ES-I3 (cell line): ENCODE data around the gene TTR.

Source experiments
- H3K36me3 ChIP-seq: 2 replicates; pipeline ENCODE4 v1.6.1; 2013; ENCODE audit warnings: mild to moderate bottlenecking, low read length, control low read depth, moderate library complexity; ENCODE audit not compliant: insufficient read depth
- H3K4me1 ChIP-seq: 2 replicates; pipeline ENCODE4 v1.6.1; 2013; ENCODE audit warnings: mild to moderate bottlenecking, control low read depth, low read length; ENCODE audit not compliant: insufficient read depth
- H3K9ac ChIP-seq: 2 replicates; pipeline ENCODE4 v1.6.1; 2013; ENCODE audit warnings: low read depth, mild to moderate bottlenecking, low read length, moderate library complexity
- H3K9me3 ChIP-seq: 2 replicates; pipeline ENCODE4 v1.6.1; 2013; ENCODE audit warnings: mild to moderate bottlenecking, low read length, moderate library complexity; ENCODE audit not compliant: control insufficient read depth, insufficient read depth

TTR gene

GRCh38 chr18:31616586-31616985, 24.9 kb downstream of the TTR start:
- H3K9ac ChIP-seq: no peak overlapping the region
- H3K9me3 ChIP-seq: no peaks in the 10 kb centered on the region
- peaks cover 4% of the 10 kb centered on the region; the same call in 1 of the 2 replicates for H3K36me3 ChIP-seq
- peaks cover 7% of the 10 kb centered on the region for H3K4me1 ChIP-seq

- Histone ChIP-seq H3K36me3 (peaks cover 4% of the 10 kb centered on the region; the same call in 1 of the 2 replicates), H3K9me3 (no peaks in the 10 kb centered on the region), H3K9ac (no peak overlapping the region), H3K4me1 (peaks cover 7% of the 10 kb centered on the region; the same call in 1 of the 2 replicates)
Measured at GRCh38 chr18:31617031-31617717, 25.5 kb downstream of the TTR start.

- no peak overlapping the region for H3K9ac ChIP-seq
- H3K36me3 ChIP-seq: peaks cover 4% of the 10 kb centered on the region; the same call in 1 of the 2 replicates
- H3K4me1 ChIP-seq: peaks cover 7% of the 10 kb centered on the region; the same call in 1 of the 2 replicates
- H3K9me3 ChIP-seq: no peaks in the 10 kb centered on the region
Measured at GRCh38 chr18:31618801-31619200, 27.1 kb downstream of the TTR start.

GRCh38 chr18:31619291-31619690, 27.6 kb downstream of the TTR start:
- Histone ChIP-seq H3K4me1 (peaks cover 5% of the 10 kb centered on the region; the same call in 1 of the 2 replicates), H3K9me3 (no peaks in the 10 kb centered on the region), H3K9ac (no peak overlapping the region), H3K36me3 (peaks cover 4% of the 10 kb centered on the region; the same call in 1 of the 2 replicates)

GRCh38 chr18:31624892-31625640, 33.4 kb downstream of the TTR start:
- H3K4me1 ChIP-seq: no peaks in the 10 kb centered on the region
- H3K36me3 ChIP-seq: peaks cover 22% of the 10 kb centered on the region
- no peak overlapping the region for H3K9ac ChIP-seq
- H3K9me3 ChIP-seq: peaks cover 3% of the 10 kb centered on the region

- Histone ChIP-seq H3K9me3 (peaks cover 3% of the 10 kb centered on the region), H3K4me1 (no peaks in the 10 kb centered on the region), H3K36me3 (peaks cover 26% of the 10 kb centered on the region), H3K9ac (no peak overlapping the region)
Measured at GRCh38 chr18:31626409-31626808, 34.7 kb downstream of the TTR start.

- no peak overlapping the region for H3K9ac ChIP-seq
Measured at GRCh38 chr18:31630549-31630948, 38.9 kb downstream of the TTR start.

GRCh38 chr18:31631526-31631925, 39.8 kb downstream of the TTR start:
- Histone ChIP-seq H3K9ac (no peak overlapping the region), H3K9me3 (peaks cover 3% of the 10 kb centered on the region), H3K4me1 (no peaks in the 10 kb centered on the region), H3K36me3 (peaks cover 20% of the 10 kb centered on the region)

More at GRCh38 chr18:31630549-31630948, 38.9 kb downstream of the TTR start:
- Histone ChIP-seq H3K4me1 (no peaks in the 10 kb centered on the region), H3K9me3 (peaks cover 3% of the 10 kb centered on the region), H3K36me3 (peaks cover 23% of the 10 kb centered on the region)

- H3K9ac ChIP-seq: no peak overlapping the region
- H3K9me3 ChIP-seq: no peaks in the 10 kb centered on the region; the same call in 1 of the 2 replicates
- H3K4me1 ChIP-seq: no peaks in the 10 kb centered on the region
- H3K36me3 ChIP-seq: peaks cover 20% of the 10 kb centered on the region
Measured at GRCh38 chr18:31632356-31632755, 40.7 kb downstream of the TTR start.

GRCh38 chr18:31633392-31634330, 42.0 kb downstream of the TTR start:
- peaks cover 10% of the 10 kb centered on the region; the same call in 1 of the 2 replicates for H3K36me3 ChIP-seq
- no peaks in the 10 kb centered on the region for H3K9me3 ChIP-seq
- H3K9ac ChIP-seq: no peak overlapping the region
- H3K4me1 ChIP-seq: no peaks in the 10 kb centered on the region

- Histone ChIP-seq H3K9ac (no peak overlapping the region), H3K36me3 (peaks cover 8% of the 10 kb centered on the region; the same call in 1 of the 2 replicates), H3K9me3 (no peaks in the 10 kb centered on the region), H3K4me1 (no peaks in the 10 kb centered on the region)
Measured at GRCh38 chr18:31634331-31634713, 42.6 kb downstream of the TTR start.

GRCh38 chr18:31636387-31636786, 44.7 kb downstream of the TTR start:
- Histone ChIP-seq H3K36me3 (no peaks in the 10 kb centered on the region), H3K9me3 (no peaks in the 10 kb centered on the region), H3K4me1 (no peaks in the 10 kb centered on the region), H3K9ac (no peak overlapping the region)

GRCh38 chr18:31637445-31637844, 45.8 kb downstream of the TTR start:
- Histone ChIP-seq H3K36me3 (peaks cover 4% of the 10 kb centered on the region; the same call in 1 of the 2 replicates), H3K9ac (no peak overlapping the region), H3K4me1 (no peaks in the 10 kb centered on the region), H3K9me3 (no peaks in the 10 kb centered on the region)

- H3K9me3 ChIP-seq: no peaks in the 10 kb centered on the region
- H3K9ac ChIP-seq: no peak overlapping the region
- peaks cover 19% of the 10 kb centered on the region for H3K4me1 ChIP-seq
- H3K36me3 ChIP-seq: peaks cover 4% of the 10 kb centered on the region; the same call in 1 of the 2 replicates
Measured at GRCh38 chr18:31643003-31643402, 51.3 kb downstream of the TTR start.
